Measurements from ENCODE around the gene SUPT20HL1. TPM values are rescaled to one million over a fixed set of nuclear protein-coding genes. Genes with fewer than 3 reads are reported as not detected.
"Not testable (repeated sequence)": the region's sequence is repeated elsewhere in the genome, so short reads cannot be mapped to it uniquely, and the experiment has no call there.

The SUPT20HL1 gene
- total and polyA plus RNA-seq, 10 of the 15 experiments (the other 5 are each of a cell fraction or from before 2014, with no cell fraction given), result not detected

DNA sequence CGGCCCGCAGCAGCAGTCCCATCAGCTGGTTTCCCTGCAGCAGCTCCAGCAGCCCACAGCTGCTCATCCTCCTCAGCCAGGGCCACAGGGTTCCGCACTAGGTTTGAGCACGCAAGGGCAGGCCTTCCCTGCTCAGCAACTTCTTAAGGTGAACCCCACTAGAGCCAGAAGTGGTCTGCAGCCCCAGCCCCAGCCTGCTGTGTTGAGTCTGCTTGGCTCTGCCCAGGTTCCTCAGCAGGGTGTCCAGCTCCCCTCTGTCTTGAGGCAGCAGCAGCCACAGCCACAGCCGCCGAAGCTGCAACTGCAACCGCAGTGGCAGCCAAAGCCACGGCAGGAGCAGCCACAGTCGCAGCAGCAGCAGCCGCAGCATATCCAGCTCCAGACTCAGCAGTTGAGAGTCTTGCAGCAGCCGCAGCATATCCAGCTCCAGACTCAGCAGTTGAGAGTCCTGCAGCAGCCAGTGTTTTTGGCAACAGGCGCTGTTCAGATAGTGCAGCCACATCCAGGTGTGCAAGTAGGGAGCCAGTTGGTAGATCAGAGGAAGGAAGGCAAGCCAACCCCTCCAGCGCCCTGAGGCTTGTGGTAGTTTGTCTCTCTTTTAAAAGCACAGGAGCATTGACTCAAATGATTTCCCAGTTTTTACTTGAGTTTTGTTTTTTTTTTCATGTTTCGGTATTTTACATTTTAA is 4.6 kb downstream of the SUPT20HL1 start (continued):
- TF ChIP-seq NFXL1 (IDR thresholded peaks at IDR 0.05; ENCODE audit: borderline replicate concordance), result no peak
- TF ChIP-seq, protein P1, sequence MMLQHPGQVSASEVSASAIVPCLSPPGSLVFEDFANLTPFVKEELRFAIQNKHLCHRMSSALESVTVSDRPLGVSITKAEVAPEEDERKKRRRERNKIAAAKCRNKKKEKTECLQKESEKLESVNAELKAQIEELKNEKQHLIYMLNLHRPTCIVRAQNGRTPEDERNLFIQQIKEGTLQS (IDR thresholded peaks at IDR 0.05; ENCODE audit: borderline replicate concordance, extremely low read depth, low read depth, low read length), result no peak

DNA sequence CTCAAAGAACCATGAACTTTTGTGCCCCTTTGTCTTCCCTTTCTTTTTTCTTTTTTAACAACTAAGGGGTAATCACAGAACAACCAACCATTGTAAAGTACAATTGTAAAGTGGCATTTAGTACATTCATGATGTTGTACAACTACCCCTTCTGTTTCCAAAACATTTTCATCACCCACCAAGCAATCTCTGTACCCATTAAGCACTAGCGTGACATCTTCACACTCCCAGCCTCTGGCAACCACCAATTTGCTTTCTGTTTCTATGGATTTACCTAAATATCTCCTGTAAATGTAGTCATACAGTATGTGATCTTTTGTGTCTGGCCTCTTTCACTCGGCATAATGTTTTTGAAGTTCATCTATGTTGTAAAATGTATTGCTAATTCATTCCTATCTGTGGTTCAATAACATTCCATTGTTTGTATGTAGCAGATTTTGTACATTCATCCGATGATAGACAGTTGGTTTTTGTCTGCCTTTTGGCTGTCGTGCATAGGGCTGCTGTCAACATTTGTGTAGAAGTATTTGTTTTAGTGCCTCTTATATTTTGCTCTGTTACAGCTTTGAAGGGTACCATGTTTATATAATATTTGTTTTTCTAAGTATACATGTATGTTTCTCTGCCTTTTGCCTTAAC is 6.4 kb downstream of the SUPT20HL1 start:
- H3K9ac ChIP-seq (ENCODE audit: control insufficient read depth, insufficient read depth, low read length); H3K4me1 ChIP-seq (ENCODE audit: control insufficient read depth, insufficient read depth, low read length); POLR2A ChIA-PET; FAIRE-seq; intact Hi-C loops (cut with micrococcal nuclease; ENCODE audit: unreplicated experiment); H3K27ac ChIP-seq (ENCODE audit: control insufficient read depth, insufficient read depth); H3K27me3 ChIP-seq (replicated peaks in 1 of 2; ENCODE audit: control insufficient read depth in 2 of 2, insufficient read depth in 2 of 2, low read length in 1 of 2); H3K4me3 ChIP-seq; H3K9me3 ChIP-seq (replicated peaks; ENCODE audit: control insufficient read depth, insufficient read depth, low read length); BruUV-seq (replicated peaks); H3K79me2 ChIP-seq (ENCODE audit: control insufficient read depth, insufficient read depth, low read length); DNase-seq (ENCODE audit: low read depth, low spot score); H2AFZ ChIP-seq (ENCODE audit: control insufficient read depth, low read depth, low read length); H4K20me1 ChIP-seq (ENCODE audit: control insufficient read depth, insufficient read depth); H3K36me3 ChIP-seq (ENCODE audit: control insufficient read depth in 2 of 2, insufficient read depth in 2 of 2, low read length in 1 of 2); ATAC-seq; RAD21 ChIA-PET (ENCODE audit: unreplicated experiment); in situ Hi-C loops (cut with MboI); H3K4me2 ChIP-seq (ENCODE audit: control insufficient read depth, insufficient read depth): not testable (repeated sequence)
- CTCF ChIA-PET, result interaction anchor here (0.6 kb wide), 1 partner anchor 23 kb away, joined by 3 read pairs; no protein-coding TSS in a partner anchor
- SMC1A ChIA-PET (ENCODE audit: uncharacterized antibody, unreplicated experiment), result interaction anchor here (1.1 kb wide), 1 partner anchor 107 kb away, joined by 3 read pairs; no protein-coding TSS in a partner anchor
- 29% methylated on average over 4 of the region's 4 CpGs for WGBS (ENCODE audit: insufficient coverage, insufficient replicate concordance, low lambda C conversion rate, missing lambda C conversion rate)
